ENCODE data around the gene UTF1. TPM values are rescaled to one million over a fixed set of nuclear protein-coding genes. Genes with fewer than 3 reads are reported as not detected.

Gene UTF1
- total and polyA plus RNA-seq, 2 experiments from 2014 or later: 12.2 to 51.4 TPM

DNA sequence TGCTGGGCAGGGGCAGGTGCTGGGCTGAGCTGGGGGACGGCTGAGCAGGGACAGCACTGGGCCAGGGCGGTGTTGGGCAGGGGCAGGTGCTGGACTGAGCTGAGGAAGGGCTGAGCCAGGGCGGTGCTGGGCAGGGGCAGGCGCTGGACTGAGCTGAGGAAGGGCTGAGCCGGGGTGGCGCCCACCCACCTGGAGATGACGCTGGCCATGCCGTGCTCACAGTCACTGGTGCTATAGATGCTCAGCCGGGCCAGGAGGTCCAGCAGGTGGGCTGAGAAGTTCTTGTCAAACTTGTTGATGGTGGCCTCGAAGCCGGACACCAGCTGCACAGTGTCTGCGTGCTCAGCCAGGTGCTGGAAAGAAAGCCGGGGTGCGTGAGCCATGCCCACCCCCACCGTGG is 51.1 kb downstream of the UTF1 start:
- Mint-ChIP-seq H3K4me1 (no peaks in the 10 kb centered on the region), H3K27ac (no peak overlapping the region), H3K27me3 (ENCODE audit: insufficient read depth, low read depth, poor library complexity) (peaks cover 3% of the 10 kb centered on the region), H3K36me3 (ENCODE audit: low read depth) (peaks cover 36% of the 10 kb centered on the region), H3K4me3 (no peak overlapping the region), H3K9me3 (no peaks in the 10 kb centered on the region)
- H3K4me1 ChIP-seq (ENCODE audit: insufficient read depth): no peaks in the 10 kb centered on the region
- H3F3A ChIP-seq (replicated peaks; ENCODE audit: low read depth): 0 out of 2 replicates have a peak, but pooled peaks cover 5% of the 10 kb centered on the region
- H3K4me3 ChIP-seq: no peak overlapping the region
- no peak overlapping the region for H3K4me2 ChIP-seq
- no peaks in the 10 kb centered on the region for H3K9me2 ChIP-seq (ENCODE audit: insufficient read depth)
- peaks cover 12% of the 10 kb centered on the region; the same call in 1 of the 2 replicates for H3K36me3 ChIP-seq (ENCODE audit: insufficient read depth)
- ATAC-seq (no peak), DNase-seq (ENCODE audit: low spot score) (no peak)
- H4K20me1 ChIP-seq (replicated peaks; ENCODE audit: insufficient read depth): no peaks in the 10 kb centered on the region; the same call in 1 of the 2 replicates
- no peaks in the 10 kb centered on the region for H3K79me2 ChIP-seq (replicated peaks; ENCODE audit: insufficient read depth)
- H3K27ac ChIP-seq (ENCODE audit: low read depth): no peak overlapping the region
- no peaks in the 10 kb centered on the region for H3K27me3 ChIP-seq (ENCODE audit: insufficient read depth)
- no peak overlapping the region for H2AFZ ChIP-seq
- TF ChIP-seq, protein P1, sequence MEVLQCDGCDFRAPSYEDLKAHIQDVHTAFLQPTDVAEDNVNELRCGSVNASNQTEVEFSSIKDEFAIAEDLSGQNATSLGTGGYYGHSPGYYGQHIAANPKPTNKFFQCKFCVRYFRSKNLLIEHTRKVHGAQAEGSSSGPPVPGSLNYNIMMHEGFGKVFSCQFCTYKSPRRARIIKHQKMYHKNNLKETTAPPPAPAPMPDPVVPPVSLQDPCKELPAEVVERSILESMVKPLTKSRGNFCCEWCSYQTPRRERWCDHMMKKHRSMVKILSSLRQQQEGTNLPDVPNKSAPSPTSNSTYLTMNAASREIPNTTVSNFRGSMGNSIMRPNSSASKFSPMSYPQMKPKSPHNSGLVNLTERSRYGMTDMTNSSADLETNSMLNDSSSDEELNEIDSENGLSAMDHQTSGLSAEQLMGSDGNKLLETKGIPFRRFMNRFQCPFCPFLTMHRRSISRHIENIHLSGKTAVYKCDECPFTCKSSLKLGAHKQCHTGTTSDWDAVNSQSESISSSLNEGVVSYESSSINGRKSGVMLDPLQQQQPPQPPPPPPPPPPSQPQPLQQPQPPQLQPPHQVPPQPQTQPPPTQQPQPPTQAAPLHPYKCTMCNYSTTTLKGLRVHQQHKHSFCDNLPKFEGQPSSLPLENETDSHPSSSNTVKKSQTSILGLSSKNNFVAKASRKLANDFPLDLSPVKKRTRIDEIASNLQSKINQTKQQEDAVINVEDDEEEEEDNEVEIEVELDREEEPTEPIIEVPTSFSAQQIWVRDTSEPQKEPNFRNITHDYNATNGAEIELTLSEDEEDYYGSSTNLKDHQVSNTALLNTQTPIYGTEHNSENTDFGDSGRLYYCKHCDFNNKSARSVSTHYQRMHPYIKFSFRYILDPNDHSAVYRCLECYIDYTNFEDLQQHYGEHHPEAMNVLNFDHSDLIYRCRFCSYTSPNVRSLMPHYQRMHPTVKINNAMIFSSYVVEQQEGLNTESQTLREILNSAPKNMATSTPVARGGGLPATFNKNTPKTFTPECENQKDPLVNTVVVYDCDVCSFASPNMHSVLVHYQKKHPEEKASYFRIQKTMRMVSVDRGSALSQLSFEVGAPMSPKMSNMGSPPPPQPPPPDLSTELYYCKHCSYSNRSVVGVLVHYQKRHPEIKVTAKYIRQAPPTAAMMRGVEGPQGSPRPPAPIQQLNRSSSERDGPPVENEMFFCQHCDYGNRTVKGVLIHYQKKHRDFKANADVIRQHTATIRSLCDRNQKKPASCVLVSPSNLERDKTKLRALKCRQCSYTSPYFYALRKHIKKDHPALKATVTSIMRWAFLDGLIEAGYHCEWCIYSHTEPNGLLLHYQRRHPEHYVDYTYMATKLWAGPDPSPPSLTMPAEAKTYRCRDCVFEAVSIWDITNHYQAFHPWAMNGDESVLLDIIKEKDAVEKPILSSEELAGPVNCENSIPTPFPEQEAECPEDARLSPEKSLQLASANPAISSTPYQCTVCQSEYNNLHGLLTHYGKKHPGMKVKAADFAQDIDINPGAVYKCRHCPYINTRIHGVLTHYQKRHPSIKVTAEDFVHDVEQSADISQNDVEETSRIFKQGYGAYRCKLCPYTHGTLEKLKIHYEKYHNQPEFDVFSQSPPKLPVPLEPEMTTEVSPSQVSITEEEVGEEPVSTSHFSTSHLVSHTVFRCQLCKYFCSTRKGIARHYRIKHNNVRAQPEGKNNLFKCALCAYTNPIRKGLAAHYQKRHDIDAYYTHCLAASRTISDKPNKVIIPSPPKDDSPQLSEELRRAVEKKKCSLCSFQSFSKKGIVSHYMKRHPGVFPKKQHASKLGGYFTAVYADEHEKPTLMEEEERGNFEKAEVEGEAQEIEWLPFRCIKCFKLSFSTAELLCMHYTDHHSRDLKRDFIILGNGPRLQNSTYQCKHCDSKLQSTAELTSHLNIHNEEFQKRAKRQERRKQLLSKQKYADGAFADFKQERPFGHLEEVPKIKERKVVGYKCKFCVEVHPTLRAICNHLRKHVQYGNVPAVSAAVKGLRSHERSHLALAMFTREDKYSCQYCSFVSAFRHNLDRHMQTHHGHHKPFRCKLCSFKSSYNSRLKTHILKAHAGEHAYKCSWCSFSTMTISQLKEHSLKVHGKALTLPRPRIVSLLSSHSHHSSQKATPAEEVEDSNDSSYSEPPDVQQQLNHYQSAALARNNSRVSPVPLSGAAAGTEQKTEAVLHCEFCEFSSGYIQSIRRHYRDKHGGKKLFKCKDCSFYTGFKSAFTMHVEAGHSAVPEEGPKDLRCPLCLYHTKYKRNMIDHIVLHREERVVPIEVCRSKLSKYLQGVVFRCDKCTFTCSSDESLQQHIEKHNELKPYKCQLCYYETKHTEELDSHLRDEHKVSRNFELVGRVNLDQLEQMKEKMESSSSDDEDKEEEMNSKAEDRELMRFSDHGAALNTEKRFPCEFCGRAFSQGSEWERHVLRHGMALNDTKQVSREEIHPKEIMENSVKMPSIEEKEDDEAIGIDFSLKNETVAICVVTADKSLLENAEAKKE (CRISPR knock-in tag; IDR thresholded peaks at IDR 0.05): no peak
- TF ChIP-seq, protein P2, sequence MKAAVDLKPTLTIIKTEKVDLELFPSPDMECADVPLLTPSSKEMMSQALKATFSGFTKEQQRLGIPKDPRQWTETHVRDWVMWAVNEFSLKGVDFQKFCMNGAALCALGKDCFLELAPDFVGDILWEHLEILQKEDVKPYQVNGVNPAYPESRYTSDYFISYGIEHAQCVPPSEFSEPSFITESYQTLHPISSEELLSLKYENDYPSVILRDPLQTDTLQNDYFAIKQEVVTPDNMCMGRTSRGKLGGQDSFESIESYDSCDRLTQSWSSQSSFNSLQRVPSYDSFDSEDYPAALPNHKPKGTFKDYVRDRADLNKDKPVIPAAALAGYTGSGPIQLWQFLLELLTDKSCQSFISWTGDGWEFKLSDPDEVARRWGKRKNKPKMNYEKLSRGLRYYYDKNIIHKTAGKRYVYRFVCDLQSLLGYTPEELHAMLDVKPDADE (IDR thresholded peaks at IDR 0.05): no peak
- TF ChIP-seq JUNB (IDR thresholded peaks at IDR 0.05; ENCODE audit: unreplicated experiment) (no peak), EZH2phosphoT487 (IDR thresholded peaks at IDR 0.05; ENCODE audit: unreplicated experiment) (no peak), EZH2 (IDR thresholded peaks at IDR 0.05; ENCODE audit: low read depth, unreplicated experiment) (no peak), POLR2AphosphoS5 (IDR thresholded peaks at IDR 0.05; ENCODE audit: low read depth) (no peak), CREB1 (CRISPR knock-in tag; IDR thresholded peaks at IDR 0.05; ENCODE audit: low read depth) (no peak)
- TF ChIP-seq, protein P3, sequence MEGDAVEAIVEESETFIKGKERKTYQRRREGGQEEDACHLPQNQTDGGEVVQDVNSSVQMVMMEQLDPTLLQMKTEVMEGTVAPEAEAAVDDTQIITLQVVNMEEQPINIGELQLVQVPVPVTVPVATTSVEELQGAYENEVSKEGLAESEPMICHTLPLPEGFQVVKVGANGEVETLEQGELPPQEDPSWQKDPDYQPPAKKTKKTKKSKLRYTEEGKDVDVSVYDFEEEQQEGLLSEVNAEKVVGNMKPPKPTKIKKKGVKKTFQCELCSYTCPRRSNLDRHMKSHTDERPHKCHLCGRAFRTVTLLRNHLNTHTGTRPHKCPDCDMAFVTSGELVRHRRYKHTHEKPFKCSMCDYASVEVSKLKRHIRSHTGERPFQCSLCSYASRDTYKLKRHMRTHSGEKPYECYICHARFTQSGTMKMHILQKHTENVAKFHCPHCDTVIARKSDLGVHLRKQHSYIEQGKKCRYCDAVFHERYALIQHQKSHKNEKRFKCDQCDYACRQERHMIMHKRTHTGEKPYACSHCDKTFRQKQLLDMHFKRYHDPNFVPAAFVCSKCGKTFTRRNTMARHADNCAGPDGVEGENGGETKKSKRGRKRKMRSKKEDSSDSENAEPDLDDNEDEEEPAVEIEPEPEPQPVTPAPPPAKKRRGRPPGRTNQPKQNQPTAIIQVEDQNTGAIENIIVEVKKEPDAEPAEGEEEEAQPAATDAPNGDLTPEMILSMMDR (conservative IDR thresholded peaks at IDR 0.05; ENCODE audit: low read depth in 2 of 2): no peak

MicroRNAs encoded within 50 kb of the gene (microRNA counts, 767-probe panel; counts per million panel counts)
- not detected for microRNA hsa-miR-202-3p

Small RNA genes lying within 50 kb of the gene (microRNA-seq; reads per million reads assigned to microRNA genes)
- gene MIR202: not detected

Other genes with a start within 250 kb of the UTF1 start
- gene ADGRA1, start 142.3 kb upstream of the UTF1 start, total RNA-seq (2014; rRNA removed; shearing (Covaris generic)): 0.52 and 0.66 TPM in 2 replicates
- gene ADGRA1, start 142.3 kb upstream of the UTF1 start, polyA plus RNA-seq (2016; fragmentation: Nextera tagmentation; extraction: Ambion mirVana): 0.07 and 0.23 TPM in 2 replicates
- gene KNDC1, start 70.0 kb upstream of the UTF1 start, total RNA-seq (2014; rRNA removed; shearing (Covaris generic)): 8.2 and 16.0 TPM in 2 replicates
- 1.8 and 1.9 TPM in 2 replicates for gene KNDC1, start 70.0 kb upstream of the UTF1 start, polyA plus RNA-seq (2016; fragmentation: Nextera tagmentation; extraction: Ambion mirVana)
- 6.3 and 8.1 TPM in 2 replicates for gene VENTX, start 7.6 kb downstream of the UTF1 start, total RNA-seq (2014; rRNA removed; shearing (Covaris generic))
- gene VENTX, start 7.6 kb downstream of the UTF1 start, polyA plus RNA-seq (2016; fragmentation: Nextera tagmentation; extraction: Ambion mirVana): 4.8 and 5.1 TPM in 2 replicates
- gene ADAM8, start 46.7 kb downstream of the UTF1 start, total RNA-seq (2014; rRNA removed; shearing (Covaris generic)): 5.5 and 7.4 TPM in 2 replicates
- 1.9 and 2.1 TPM in 2 replicates for gene ADAM8, start 46.7 kb downstream of the UTF1 start, polyA plus RNA-seq (2016; fragmentation: Nextera tagmentation; extraction: Ambion mirVana)
- 51.5 and 67.7 TPM in 2 replicates for gene TUBGCP2, start 78.7 kb downstream of the UTF1 start, total RNA-seq (2014; rRNA removed; shearing (Covaris generic))
- gene TUBGCP2, start 78.7 kb downstream of the UTF1 start, polyA plus RNA-seq (2016; fragmentation: Nextera tagmentation; extraction: Ambion mirVana): 56.6 and 59.6 TPM in 2 replicates
- gene ZNF511, start 78.7 kb downstream of the UTF1 start, total RNA-seq (2014; rRNA removed; shearing (Covaris generic)): 41.0 and 41.3 TPM in 2 replicates
- 104 and 114 TPM in 2 replicates for gene ZNF511, start 78.7 kb downstream of the UTF1 start, polyA plus RNA-seq (2016; fragmentation: Nextera tagmentation; extraction: Ambion mirVana)
- gene CALY, start 106.7 kb downstream of the UTF1 start, total RNA-seq (2014; rRNA removed; shearing (Covaris generic)): 0.31 and 1.0 TPM in 2 replicates
- gene CALY, start 106.7 kb downstream of the UTF1 start, polyA plus RNA-seq (2016; fragmentation: Nextera tagmentation; extraction: Ambion mirVana): 8.0 and 9.0 TPM in 2 replicates
- not detected in 2 replicates for gene PRAP1, start 117.2 kb downstream of the UTF1 start, total RNA-seq (2014; rRNA removed; shearing (Covaris generic))
- 0.68 and 1.5 TPM in 2 replicates for gene PRAP1, start 117.2 kb downstream of the UTF1 start, polyA plus RNA-seq (2016; fragmentation: Nextera tagmentation; extraction: Ambion mirVana)
- 33.9 and 43.9 TPM in 2 replicates for gene FUOM, start 127.8 kb downstream of the UTF1 start, total RNA-seq (2014; rRNA removed; shearing (Covaris generic))
- 30.8 and 33.0 TPM in 2 replicates for gene FUOM, start 127.8 kb downstream of the UTF1 start, polyA plus RNA-seq (2016; fragmentation: Nextera tagmentation; extraction: Ambion mirVana)
- gene ECHS1, start 143.1 kb downstream of the UTF1 start, total RNA-seq (2014; rRNA removed; shearing (Covaris generic)): 87.8 and 92.1 TPM in 2 replicates
- gene ECHS1, start 143.1 kb downstream of the UTF1 start, polyA plus RNA-seq (2016; fragmentation: Nextera tagmentation; extraction: Ambion mirVana): 120 and 127 TPM in 2 replicates
- 8.7 and 8.8 TPM in 2 replicates for gene PAOX, start 149.0 kb downstream of the UTF1 start, total RNA-seq (2014; rRNA removed; shearing (Covaris generic))
- 4.1 and 6.1 TPM in 2 replicates for gene PAOX, start 149.0 kb downstream of the UTF1 start, polyA plus RNA-seq (2016; fragmentation: Nextera tagmentation; extraction: Ambion mirVana)
- 35.3 and 45.7 TPM in 2 replicates for gene MTG1, start 163.9 kb downstream of the UTF1 start, total RNA-seq (2014; rRNA removed; shearing (Covaris generic))
- 68.6 and 70.8 TPM in 2 replicates for gene MTG1, start 163.9 kb downstream of the UTF1 start, polyA plus RNA-seq (2016; fragmentation: Nextera tagmentation; extraction: Ambion mirVana)
- gene SPRN, start 194.4 kb downstream of the UTF1 start, total RNA-seq (2014; rRNA removed; shearing (Covaris generic)): 0.31 TPM in 1 of 2 replicates, not detected in the other
- gene SPRN, start 194.4 kb downstream of the UTF1 start, polyA plus RNA-seq (2016; fragmentation: Nextera tagmentation; extraction: Ambion mirVana): 0.31 and 0.59 TPM in 2 replicates
- 0.19 and 0.59 TPM in 2 replicates for gene SCART1, start 223.7 kb downstream of the UTF1 start, total RNA-seq (2014; rRNA removed; shearing (Covaris generic))
- gene SCART1, start 223.7 kb downstream of the UTF1 start, polyA plus RNA-seq (2016; fragmentation: Nextera tagmentation; extraction: Ambion mirVana): not detected in 2 replicates

Data from GM23338 (cell line).